ENCODE data around the gene CNGA2. TPM values are rescaled to one million over a fixed set of nuclear protein-coding genes. Genes with fewer than 3 reads are reported as not detected.

Gene CNGA2
- total and polyA plus RNA-seq, 4 donors = not detected

- WGBS, 2 donors = 74 to 100% methylated on average over 4 of the region's 4 CpGs
- H3K4me3 ChIP-seq = no peak overlapping the region
- H3K9me3 ChIP-seq (ENCODE audit: control insufficient read depth in 4 of 4, insufficient read depth in 3 of 4, low read length in 3 of 4) = peaks cover 0 to 2% (median 0%) of the 10 kb centered on the region in 4 donors
- TF ChIP-seq CTCF (IDR thresholded peaks at IDR 0.05; ENCODE audit: control extremely low read depth, extremely low read depth) = no peak
- peaks cover 0 to 4% (median 0%) of the 10 kb centered on the region in 5 donors for H3K4me1 ChIP-seq (ENCODE audit: control insufficient read depth in 5 of 5, insufficient read depth in 5 of 5, low read length in 5 of 5)
- no peak overlapping the region for H3K9ac ChIP-seq (ENCODE audit: insufficient read depth in 1 of 2, low read length in 2 of 2)
- H3K36me3 ChIP-seq (ENCODE audit: control insufficient read depth in 4 of 4, insufficient read depth in 4 of 4, low read length in 4 of 4) = no peaks in the 10 kb centered on the region
- peaks cover 0 to 9% (median 4%) of the 10 kb centered on the region in 3 donors for H3K27me3 ChIP-seq (ENCODE audit: control insufficient read depth in 3 of 3, insufficient read depth in 3 of 3, low read length in 2 of 3)
- ATAC-seq (ENCODE audit: insufficient read depth, low FRiP score) = no peak
- DNase-seq = peak in 1 of 3 donors; percentile 3
- H3K27ac ChIP-seq (ENCODE audit: low read depth in 1 of 2, low read length in 1 of 2) = no peak overlapping the region
These were observed 5.4 kb upstream of the CNGA2 start for GRCh38 chrX:151729056-151729725.

- Histone ChIP-seq H3K4me1 (ENCODE audit: control insufficient read depth in 5 of 5, insufficient read depth in 5 of 5, low read length in 5 of 5) (no peaks in the 10 kb centered on the region), H3K9ac (ENCODE audit: insufficient read depth in 1 of 2, low read length in 2 of 2) (no peak overlapping the region), H3K9me3 (ENCODE audit: control insufficient read depth in 4 of 4, insufficient read depth in 3 of 4, low read length in 3 of 4) (peaks cover 0 to 7% (median 0%) of the 10 kb centered on the region in 4 donors), H3K4me3 (no peak overlapping the region), H3K27ac (ENCODE audit: low read depth in 1 of 2, low read length in 1 of 2) (no peak overlapping the region), H3K27me3 (ENCODE audit: control insufficient read depth in 3 of 3, insufficient read depth in 3 of 3, low read length in 2 of 3) (peaks cover 0 to 9% (median 0%) of the 10 kb centered on the region in 3 donors), H3K36me3 (ENCODE audit: control insufficient read depth in 4 of 4, insufficient read depth in 4 of 4, low read length in 4 of 4) (no peaks in the 10 kb centered on the region)
- no peak for DNase-seq
- 58 to 85% methylated on average over 2 of the region's 2 CpGs for WGBS, 2 donors
- no peak for TF ChIP-seq CTCF (IDR thresholded peaks at IDR 0.05; ENCODE audit: control extremely low read depth, extremely low read depth)
- ATAC-seq (ENCODE audit: insufficient read depth, low FRiP score) = no peak
These were observed 673 bp downstream of the CNGA2 start for GRCh38 chrX:151735219-151735618.

GRCh38 chrX:151736685-151737084, 2.1 kb downstream of the CNGA2 start:
- ATAC-seq (ENCODE audit: insufficient read depth, low FRiP score) = no peak
- 75 to 87% methylated on average over 5 to 6 of the region's 6 CpGs for WGBS, 2 donors

More at GRCh38 chrX:151736685-151737084, 2.1 kb downstream of the CNGA2 start:
- peaks cover 0 to 11% (median 0%) of the 10 kb centered on the region in 4 donors for H3K9me3 ChIP-seq (ENCODE audit: control insufficient read depth in 4 of 4, insufficient read depth in 3 of 4, low read length in 3 of 4)
- no peak for DNase-seq
- H3K4me3 ChIP-seq = no peak overlapping the region
- TF ChIP-seq CTCF (IDR thresholded peaks at IDR 0.05; ENCODE audit: control extremely low read depth, extremely low read depth) = no peak
- peaks cover 0 to 9% (median 0%) of the 10 kb centered on the region in 3 donors for H3K27me3 ChIP-seq (ENCODE audit: control insufficient read depth in 3 of 3, insufficient read depth in 3 of 3, low read length in 2 of 3)
- no peak overlapping the region for H3K9ac ChIP-seq (ENCODE audit: insufficient read depth in 1 of 2, low read length in 2 of 2)
- no peak overlapping the region for H3K27ac ChIP-seq (ENCODE audit: low read depth in 1 of 2, low read length in 1 of 2)
- no peaks in the 10 kb centered on the region for H3K36me3 ChIP-seq (ENCODE audit: control insufficient read depth in 4 of 4, insufficient read depth in 4 of 4, low read length in 4 of 4)
- no peaks in the 10 kb centered on the region for H3K4me1 ChIP-seq (ENCODE audit: control insufficient read depth in 5 of 5, insufficient read depth in 5 of 5, low read length in 5 of 5)

All from lung (tissue), 12 donors.